Lung (tissue), 12 donors: ENCODE results near the gene TMEM238. TPM values are rescaled to one million over a fixed set of nuclear protein-coding genes. Genes with fewer than 3 reads are reported as not detected.
"Not testable (repeated sequence)": the region's sequence is repeated elsewhere in the genome, so short reads cannot be mapped to it uniquely, and the experiment has no call there.

Source experiments
- ATAC-seq: fragments of 200-7000 bp; cut with Tn5 transposase; one replicate; pipeline ENCODE4 v1.9.1; 2020; ENCODE audit warnings: moderate number of reproducible peaks; ENCODE audit not compliant: insufficient read depth, low FRiP score
- DNase-seq, 3 donors: peaks; one replicate each; pipeline ENCODE4 v3.0.0-alpha.2; 2013 to 2017
- H3K27ac ChIP-seq, 2 donors: one replicate each; pipeline ENCODE4 v1.5.1; 2013; ENCODE audit warnings: mild to moderate bottlenecking in 2 of 2, moderate library complexity in 2 of 2, control low read depth in 1 of 2, inconsistent platforms in 1 of 2, low read depth in 1 of 2, low read length in 1 of 2
- H3K27me3 ChIP-seq, 3 donors: one replicate each; pipeline ENCODE4 v1.5.1; 2013; ENCODE audit warnings: low read length in 2 of 3; ENCODE audit not compliant: control insufficient read depth in 3 of 3, insufficient read depth in 3 of 3
- H3K36me3 ChIP-seq, 4 donors: one replicate each; pipeline ENCODE4 v1.5.1; 2013; ENCODE audit warnings: low read length in 4 of 4, mild to moderate bottlenecking in 1 of 4, moderate library complexity in 1 of 4; ENCODE audit not compliant: control insufficient read depth in 4 of 4, insufficient read depth in 4 of 4
- H3K4me1 ChIP-seq, 5 donors: one replicate each; pipeline ENCODE4 v1.5.1; 2013; ENCODE audit warnings: low read length in 5 of 5, mild to moderate bottlenecking in 2 of 5, moderate library complexity in 1 of 5; ENCODE audit not compliant: control insufficient read depth in 5 of 5, insufficient read depth in 5 of 5
- H3K4me3 ChIP-seq: one replicate; pipeline ENCODE4 v1.5.1; 2013; ENCODE audit warnings: mild to moderate bottlenecking, control low read depth, moderate library complexity
- H3K9ac ChIP-seq, 2 donors: one replicate each; pipeline ENCODE4 v1.5.1; 2013; ENCODE audit warnings: low read length in 2 of 2, control low read depth in 1 of 2; ENCODE audit not compliant: insufficient read depth in 1 of 2
- H3K9me3 ChIP-seq, 4 donors: one replicate each; pipeline ENCODE4 v1.5.1; 2013; ENCODE audit warnings: low read length in 3 of 4, mild to moderate bottlenecking in 1 of 4, moderate library complexity in 1 of 4; ENCODE audit not compliant: control insufficient read depth in 4 of 4, insufficient read depth in 3 of 4
- CTCF ChIP-seq: IDR thresholded peaks from 2 replicates; pipeline ENCODE4 v1.5.1; 2012; ENCODE audit warnings: mild to moderate bottlenecking; ENCODE audit errors: control extremely low read depth, extremely low read depth
- WGBS, 2 donors: extraction: QIAGEN DNeasy Blood & Tissue Kit; methylation state at CpG; one replicate each; pipeline ENCODE4 v1.1.7; 2013; 5-methylcytosine and 5-hydroxymethylcytosine counted together
- polyA plus RNA-seq, 2 donors: library from polyadenylated mRNA; stranded (reverse); fragments of 200-250 nt; gene quantifications; one replicate each; pipeline ENCODE4 v1.2.1, GENCODE V29; 2013
- total RNA-seq, 2 donors: library from RNA; depleted of rRNA in 1 of 2; stranded (reverse); fragments of >200 nt in 1 of 2; gene quantifications; one replicate each; pipeline ENCODE4 v1.2.1, GENCODE V29; 2014 to 2021
- donor health status: control.
- donor health status: control.
- donor health status: Bipolar disorder and iron deficiency.
- donor health status: healthy.
- donor health status: DM: yes; HTN: yes; CAD: no.

Gene TMEM238
- total and polyA plus RNA-seq, 4 donors = 0.43 to 31.0 (median 0.82) TPM

GRCh38 chr19:55408533-55408872 is 24.4 kb upstream of the TMEM238 start:
- no peak for ATAC-seq
- Histone ChIP-seq H3K4me1 (peaks cover 0 to 21% (median 9%) of the 10 kb centered on the region in 5 donors), H3K27ac (peak overlapping the region; percentile 74 to 92)

GRCh38 chr19:55407800-55408532 is 23.9 kb upstream of the TMEM238 start:
- no peak for TF ChIP-seq CTCF
- Histone ChIP-seq H3K27me3 (no peaks in the 10 kb centered on the region), H3K9me3 (peaks cover 0 to 3% (median 0%) of the 10 kb centered on the region in 4 donors), H3K4me3 (peak overlapping the region; percentile 71), H3K4me1 (peaks cover 0 to 21% (median 9%) of the 10 kb centered on the region in 5 donors), H3K9ac (peak overlapping the region in 1 of 2 donors; percentile 84), H3K36me3 (peaks cover 0 to 20% (median 16%) of the 10 kb centered on the region in 4 donors), H3K27ac (peak overlapping the region; percentile 95 to 99)
- whole genome bisulfite sequencing, 2 donors = 0% methylated on average over 62 to 72 of the region's 72 CpGs
- peak; percentile 97 for ATAC-seq
- peak; percentile 99 to 100 (median 100) for DNase-seq

More at GRCh38 chr19:55408533-55408872, 24.4 kb upstream of the TMEM238 start:
- Histone ChIP-seq H3K27me3 (no peaks in the 10 kb centered on the region), H3K36me3 (peaks cover 0 to 18% (median 14%) of the 10 kb centered on the region in 4 donors), H3K9me3 (peaks cover 0 to 3% (median 0%) of the 10 kb centered on the region in 4 donors), H3K9ac (peak overlapping the region in 1 of 2 donors; percentile 84), H3K4me3 (peak overlapping the region; percentile 30)
- TF ChIP-seq CTCF = no peak
- no peak for DNase-seq
- WGBS, 2 donors = 67 to 69% methylated on average over 9 of the region's 9 CpGs

- Histone ChIP-seq H3K4me3 (peak within 1 kb of the TSS; percentile 71), H3K4me1 (peaks cover 0 to 21% (median 9%) of the 10 kb centered on the region in 5 donors), H3K36me3 (peaks cover 0 to 25% (median 19%) of the 10 kb centered on the region in 4 donors), H3K9ac (peak within 1 kb of the TSS; percentile 75 to 84), H3K27ac (peak within 1 kb of the TSS; percentile 95 to 99)
- H3K9me3 ChIP-seq, DNase-seq, H3K27me3 ChIP-seq: not testable (repeated sequence)
- ATAC-seq = peak; percentile 1
- 0 to 1% methylated on average over 13 to 36 of the region's 36 CpGs for WGBS, 2 donors
These were observed 23.4 kb upstream of the TMEM238 start, which contains the start of gene UBE2S for GRCh38 chr19:55407550-55407799. TSS of gene UBE2S (minus strand) at chr19:55407788. CDS start at chr19:55407589, 199 bp downstream.

GRCh38 chr19:55406826-55407549 is 22.9 kb upstream of the TMEM238 start:
- peak overlapping the region; percentile 71 for H3K4me3 ChIP-seq
- H3K9ac ChIP-seq = peak overlapping the region; percentile 75 to 77
- TF ChIP-seq CTCF = no peak
- WGBS, 2 donors = 11 to 13% methylated on average over 35 of the region's 35 CpGs
- no peaks in the 10 kb centered on the region for H3K27me3 ChIP-seq
- peaks cover 0 to 3% (median under 1%) of the 10 kb centered on the region in 4 donors for H3K9me3 ChIP-seq
- peak overlapping the region; percentile 95 to 99 for H3K27ac ChIP-seq
- peak in 1 of 3 donors; percentile 25 for DNase-seq
- peak; percentile 6 for ATAC-seq
- H3K4me1 ChIP-seq = peaks cover 0 to 21% (median 9%) of the 10 kb centered on the region in 5 donors
- H3K36me3 ChIP-seq = peaks cover 4 to 30% (median 24%) of the 10 kb centered on the region in 4 donors
